Measurements from ENCODE around the gene DNAH8.
A peak's percentile ranks its signal among the peaks of the same experiment; 100 is the strongest.

DNAH8 gene

GRCh38 chr6:38852215-38852614, 137.1 kb downstream of the DNAH8 start:
- TF ChIP-seq CTCF (IDR thresholded peaks at IDR 0.05; ENCODE audit: unreplicated experiment in 3 of 3): no peak
- no peaks in the 10 kb centered on the region for H3K36me3 Mint-ChIP-seq (ENCODE audit: low read depth)
- H3K4me1 Mint-ChIP-seq: no peaks in the 10 kb centered on the region
- no peak overlapping the region for H3K4me3 Mint-ChIP-seq
- H3K9me3 Mint-ChIP-seq: no peaks in the 10 kb centered on the region
- no peaks in the 10 kb centered on the region for H3K27me3 Mint-ChIP-seq (ENCODE audit: low read depth)
- H3K27ac Mint-ChIP-seq: no peak overlapping the region

- no peaks in the 10 kb centered on the region for H3K36me3 Mint-ChIP-seq (ENCODE audit: low read depth)
- no peaks in the 10 kb centered on the region for H3K4me1 Mint-ChIP-seq
- no peaks in the 10 kb centered on the region for H3K9me3 Mint-ChIP-seq
- no peak overlapping the region for H3K4me3 Mint-ChIP-seq
- H3K27me3 Mint-ChIP-seq (ENCODE audit: low read depth): no peaks in the 10 kb centered on the region
- no peak for TF ChIP-seq CTCF (IDR thresholded peaks at IDR 0.05; ENCODE audit: unreplicated experiment in 3 of 3)
- no peak overlapping the region for H3K27ac Mint-ChIP-seq
Measured at GRCh38 chr6:38853236-38853635, 138.1 kb downstream of the DNAH8 start.

- H3K4me3 Mint-ChIP-seq: no peak overlapping the region
- no peak overlapping the region for H3K27ac Mint-ChIP-seq
- no peaks in the 10 kb centered on the region for H3K9me3 Mint-ChIP-seq
- H3K4me1 Mint-ChIP-seq: no peaks in the 10 kb centered on the region
- H3K27me3 Mint-ChIP-seq (ENCODE audit: low read depth): no peaks in the 10 kb centered on the region
- no peak for TF ChIP-seq CTCF (IDR thresholded peaks at IDR 0.05; ENCODE audit: unreplicated experiment in 3 of 3)
- H3K36me3 Mint-ChIP-seq (ENCODE audit: low read depth): no peaks in the 10 kb centered on the region
Measured at GRCh38 chr6:38856492-38856891, 141.4 kb downstream of the DNAH8 start.

- H3K27ac Mint-ChIP-seq: no peak overlapping the region
- H3K27me3 Mint-ChIP-seq (ENCODE audit: low read depth): peaks cover 3% of the 10 kb centered on the region
- TF ChIP-seq CTCF (IDR thresholded peaks at IDR 0.05; ENCODE audit: unreplicated experiment in 3 of 3): no peak
- H3K4me1 Mint-ChIP-seq: no peaks in the 10 kb centered on the region
- no peaks in the 10 kb centered on the region for H3K36me3 Mint-ChIP-seq (ENCODE audit: low read depth)
- no peak overlapping the region for H3K4me3 Mint-ChIP-seq
- H3K9me3 Mint-ChIP-seq: no peaks in the 10 kb centered on the region
Measured at GRCh38 chr6:38857815-38858214, 142.7 kb downstream of the DNAH8 start.

- Mint-ChIP-seq H3K4me3 (no peak overlapping the region), H3K9me3 (no peaks in the 10 kb centered on the region), H3K27ac (peak overlapping the region in 1 of 3 experiments; percentile 27), H3K27me3 (ENCODE audit: low read depth) (peaks cover 3% of the 10 kb centered on the region), H3K36me3 (ENCODE audit: low read depth) (peaks cover 3% of the 10 kb centered on the region), H3K4me1 (no peaks in the 10 kb centered on the region)
- no peak for TF ChIP-seq CTCF (IDR thresholded peaks at IDR 0.05; ENCODE audit: unreplicated experiment in 3 of 3)
Measured at GRCh38 chr6:38860041-38860440, 144.9 kb downstream of the DNAH8 start.

GRCh38 chr6:38861926-38862401, 146.9 kb downstream of the DNAH8 start:
- peak overlapping the region; percentile 55 to 94 (median 69) for H3K27ac Mint-ChIP-seq
- H3K4me3 Mint-ChIP-seq: no peak overlapping the region
- no peaks in the 10 kb centered on the region for H3K4me1 Mint-ChIP-seq
- no peak for TF ChIP-seq CTCF (IDR thresholded peaks at IDR 0.05; ENCODE audit: unreplicated experiment in 3 of 3)
- no peaks in the 10 kb centered on the region for H3K9me3 Mint-ChIP-seq
- peaks cover 3% of the 10 kb centered on the region for H3K36me3 Mint-ChIP-seq (ENCODE audit: low read depth)
- peaks cover 3% of the 10 kb centered on the region for H3K27me3 Mint-ChIP-seq (ENCODE audit: low read depth)
